A673 (cell line): Measurements from ENCODE around the gene CWC15. TPM values are rescaled to one million over a fixed set of nuclear protein-coding genes. Genes with fewer than 3 reads are reported as not detected.

Experiments
- BruUV-seq: library from RNA; stranded (reverse); fragments of 400-500 nt; replicated peaks from 2 replicates; lab custom pipeline; 2021; lab: Mats Ljungman, UMichigan
- CTCF ChIA-PET: fragments of 300-600 bp; sonication (Branson Sonifier 250); formaldehyde crosslinking; loops from one replicate; lab custom pipeline; 2022; ENCODE audit warnings: antibody characterized with exemption; lab: Charles Lee
- POLR2A ChIA-PET: fragments of 300-600 bp; sonication (Branson Sonifier 250); formaldehyde crosslinking; loops from one replicate; lab custom pipeline; 2022; ENCODE audit warnings: antibody characterized with exemption; ENCODE audit not compliant: low non-redundant PET; lab: Charles Lee
- DNase-seq: peaks from one replicate; pipeline ENCODE4 v3.0.0-alpha.2; 2015; ENCODE audit warnings: low spot score
- H3K27ac ChIP-seq: fragments of 200-600 bp; sonication (generic); 2 replicates; pipeline ENCODE4 v1.5.1; 2016; ENCODE audit warnings: mixed run types, low read depth, mild to moderate bottlenecking, mixed read lengths, antibody characterized with exemption, low read length; ENCODE audit not compliant: poor library complexity, severe bottlenecking
- H3K27me3 ChIP-seq: fragments of 200-600 bp; sonication (generic); replicated peaks from 2 replicates; pipeline ENCODE4 v1.6.1; 2017; ENCODE audit warnings: mixed run types, low read depth, mild to moderate bottlenecking, mixed read lengths, antibody characterized with exemption, low read length; ENCODE audit not compliant: insufficient read depth, poor library complexity
- H3K36me3 ChIP-seq: fragments of 200-600 bp; sonication (generic); 2 replicates; pipeline ENCODE4 v1.6.1; 2016; ENCODE audit warnings: mixed run types, mild to moderate bottlenecking, mixed read lengths, antibody characterized with exemption, low read length; ENCODE audit not compliant: insufficient read depth, poor library complexity, severe bottlenecking
- H3K4me1 ChIP-seq: fragments of 200-600 bp; sonication (generic); 2 replicates; pipeline ENCODE4 v1.6.1; 2017; ENCODE audit warnings: mixed run types, mild to moderate bottlenecking, mixed read lengths, antibody characterized with exemption, low read length; ENCODE audit not compliant: insufficient read depth, poor library complexity, severe bottlenecking
- H3K4me3 ChIP-seq: fragments of 200-600 bp; sonication (generic); 2 replicates; pipeline ENCODE4 v1.5.1; 2016; ENCODE audit warnings: low read depth, mixed run types, mild to moderate bottlenecking, mixed read lengths, low read length; ENCODE audit not compliant: poor library complexity, severe bottlenecking
- H3K9me3 ChIP-seq: fragments of 200-600 bp; sonication (generic); 2 replicates; pipeline ENCODE4 v1.6.1; 2016; ENCODE audit warnings: mixed run types, low read depth, mild to moderate bottlenecking, mixed read lengths, antibody characterized with exemption, low read length; ENCODE audit not compliant: poor library complexity, severe bottlenecking
- CTCF ChIP-seq: fragments of 300-800, 200-600 bp; sonication (generic); conservative IDR thresholded peaks from 2 replicates; pipeline ENCODE4 v1.5.1; 2017; ENCODE audit warnings: low read depth, mild to moderate bottlenecking, antibody characterized with exemption, low read length, moderate library complexity, mixed read lengths
- EZH2 ChIP-seq: fragments of 200-600 bp; sonication (generic); IDR thresholded peaks from 2 replicates; pipeline ENCODE4 v1.6.1; 2017; ENCODE audit warnings: borderline replicate concordance, low read depth, mild to moderate bottlenecking, mixed read lengths, antibody characterized with exemption, low read length; ENCODE audit not compliant: poor library complexity, severe bottlenecking
- intact Hi-C: fragments of 100-400 bp; cut with micrococcal nuclease; formaldehyde crosslinking; loops from one replicate; pipeline ENCODE4 v1.10.0; 2022; ENCODE audit not compliant: unreplicated experiment
- total RNA-seq: library from RNA; stranded (reverse); gene quantifications from 2 replicates; pipeline ENCODE4 v1.2.3, GENCODE V29; 2021

Gene CWC15
- total RNA-seq, 1 experiment from 2014 or later, result 86.7 TPM

DNA sequence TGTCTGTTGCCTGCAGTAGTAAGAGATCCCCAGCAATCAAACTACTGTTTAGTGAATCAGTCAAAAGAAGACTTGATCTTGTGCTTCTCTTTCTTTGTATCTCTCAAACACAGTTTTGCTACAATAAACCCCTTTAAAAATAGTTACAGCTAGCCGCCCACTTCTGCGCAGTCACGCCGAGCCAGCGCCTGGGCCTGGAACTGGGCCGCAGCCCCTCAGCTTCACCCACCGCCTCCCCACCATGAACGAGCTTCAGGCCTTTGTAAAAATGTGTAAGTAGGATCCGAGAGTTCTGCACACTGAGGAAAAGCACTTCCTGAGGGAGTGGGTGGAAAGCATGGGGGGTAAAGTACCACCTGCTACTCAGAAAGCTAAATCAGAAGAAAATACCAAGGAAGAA is 60.5 kb downstream of the CWC15 start:
- Histone ChIP-seq H3K36me3 (no peaks in the 10 kb centered on the region), H3K27ac (no peak overlapping the region), H3K4me1 (no peaks in the 10 kb centered on the region), H3K9me3 (no peaks in the 10 kb centered on the region), H3K4me3 (no peak overlapping the region), H3K27me3 (no peaks in the 10 kb centered on the region)
- no TSS peak for BruUV-seq
- DNase-seq, result no peak
- ChIA-PET CTCF (no interaction called here), POLR2A (no interaction called here)
- TF ChIP-seq CTCF (no peak), EZH2 (no peak)
- intact Hi-C loops, result no loop called here

Other genes with a start within 250 kb of the CWC15 start
- 67.8 and 68.5 TPM in 2 replicates for gene AMOTL1, start 205.2 kb downstream of the CWC15 start, total RNA-seq
- 3.0 and 3.9 TPM in 2 replicates for gene KDM4D, start 153 bp upstream of the CWC15 start, total RNA-seq
- gene KDM4E, start 51.7 kb upstream of the CWC15 start, total RNA-seq, result not detected in 2 replicates
- gene KDM4F, start 75.9 kb upstream of the CWC15 start, total RNA-seq, result not detected in 2 replicates
- gene SRSF8, start 93.4 kb upstream of the CWC15 start, total RNA-seq, result 22.5 and 25.0 TPM in 2 replicates
- gene ENDOD1, start 116.3 kb upstream of the CWC15 start, total RNA-seq, result 6.1 and 7.3 TPM in 2 replicates